GM18861 (cell line): ENCODE measurements around the gene LSS.
"Not testable (repeated sequence)": the region's sequence is repeated elsewhere in the genome, so short reads cannot be mapped to it uniquely, and the experiment has no call there.

ENCODE experiments used
- ATAC-seq: cut with Tn5 transposase; IDR thresholded peaks from one replicate; pipeline ENCODE4 v1.9.1; 2021; ENCODE audit not compliant: unreplicated experiment

Gene LSS

DNA sequence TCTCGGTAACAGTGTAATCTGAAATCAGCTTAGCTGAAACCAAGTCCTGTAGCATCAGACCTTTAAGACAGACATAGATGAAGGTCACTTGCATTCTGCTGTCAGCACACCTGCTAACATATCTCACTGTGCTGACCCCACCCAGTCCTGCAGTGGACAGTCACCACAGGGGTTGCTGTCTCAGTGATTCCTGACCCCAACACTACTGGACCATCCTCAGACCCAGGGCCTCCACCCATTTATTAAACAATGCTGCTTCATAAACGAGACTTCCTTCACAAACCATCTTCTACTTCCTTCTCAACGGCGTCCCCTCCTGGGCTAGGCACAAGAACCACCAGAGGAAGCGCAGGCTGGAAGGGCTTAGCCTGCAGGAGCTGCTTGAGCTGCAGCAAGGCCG, 17.8 kb upstream of the LSS start:
- no peak for ATAC-seq

- no peak for ATAC-seq
Observed at GRCh38 chr21:46245213-46245915, 16.8 kb upstream of the LSS start.

GRCh38 chr21:46244602-46245001, 16.0 kb upstream of the LSS start:
- no peak for ATAC-seq

GRCh38 chr21:46243960-46244361, 15.4 kb upstream of the LSS start:
- ATAC-seq = no peak

DNA sequence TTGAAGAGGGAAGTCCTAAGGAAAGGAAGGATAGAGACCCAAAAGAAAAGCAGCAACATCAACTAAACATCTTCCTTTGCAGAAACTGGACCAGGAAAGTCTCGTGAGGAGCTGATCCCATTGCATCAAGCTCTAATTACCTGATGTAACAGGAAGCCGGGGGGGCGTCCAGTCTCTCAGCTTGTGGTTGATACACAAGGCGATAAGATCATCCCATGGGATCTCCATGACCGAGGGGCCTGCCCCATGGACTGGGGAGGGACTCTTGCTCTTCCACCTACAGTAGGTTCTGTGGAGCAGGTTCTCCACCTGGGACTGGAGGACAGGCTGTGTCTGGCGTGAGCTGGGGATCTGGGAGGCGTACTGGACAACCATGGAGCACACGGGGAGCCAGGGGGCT, 14.8 kb upstream of the LSS start:
- no peak for ATAC-seq

DNA sequence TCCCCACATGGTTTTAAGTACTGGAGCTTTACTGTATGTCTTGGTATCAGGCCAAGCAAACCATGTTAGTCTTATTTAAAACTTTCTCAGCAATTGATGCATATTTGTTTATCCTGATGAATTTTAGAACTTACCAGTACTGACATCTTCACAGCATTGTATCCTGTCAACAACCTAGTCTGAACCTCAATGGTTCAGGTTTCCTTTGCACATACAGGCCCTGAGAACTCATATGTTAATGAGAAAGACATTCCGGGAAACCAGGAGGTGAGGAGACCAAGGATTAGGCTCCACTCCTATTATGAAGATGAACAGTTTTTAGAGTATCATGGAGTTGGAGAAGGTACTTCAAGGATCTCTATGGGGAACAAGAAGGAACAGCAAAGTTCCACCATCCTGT, 13.0 kb upstream of the LSS start:
- ATAC-seq = not testable (repeated sequence)

DNA sequence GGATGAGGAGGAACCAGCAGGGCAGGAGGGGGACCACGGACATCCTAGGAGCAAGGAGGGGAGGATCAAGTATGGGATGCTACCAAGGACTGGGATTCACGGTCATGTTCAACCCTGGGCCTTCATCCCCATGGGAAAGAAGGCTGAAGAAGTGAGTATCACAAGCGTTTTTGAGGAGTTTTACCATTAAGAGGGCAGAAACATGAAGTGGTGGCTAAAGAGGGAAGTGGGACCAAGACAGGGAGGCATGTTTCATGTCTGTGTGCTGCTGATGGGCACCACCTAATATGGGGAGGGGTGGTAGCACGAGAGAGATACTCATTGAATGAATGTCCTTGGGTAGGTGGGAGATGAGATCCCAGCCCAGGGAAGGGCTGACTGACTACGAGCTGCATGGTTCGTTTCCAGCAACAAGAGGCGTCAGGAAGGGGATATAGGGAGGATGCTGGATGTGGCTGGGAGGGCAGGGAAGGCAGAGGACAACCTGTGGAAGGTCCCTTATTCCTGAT, 11.3 kb upstream of the LSS start:
- no peak for ATAC-seq

DNA sequence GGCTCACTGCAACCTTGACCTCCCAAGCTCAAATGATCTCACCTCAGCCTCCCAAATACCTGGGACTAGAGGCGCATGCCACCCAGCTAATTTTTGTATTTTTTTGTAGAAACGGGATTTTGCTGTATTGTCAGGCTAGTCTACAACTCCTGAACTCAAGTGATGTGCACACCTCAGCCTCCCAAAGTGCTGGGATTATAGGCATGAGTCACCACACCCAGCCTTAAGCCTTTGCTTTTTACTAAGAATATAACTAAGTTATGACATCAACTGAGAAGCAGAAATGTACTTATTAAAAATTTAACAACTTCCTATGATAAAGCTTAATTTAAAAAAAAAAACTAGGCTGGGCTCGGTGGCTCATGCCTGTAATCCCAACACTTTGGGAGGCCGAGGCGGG, 8.9 kb upstream of the LSS start:
- ATAC-seq = no peak

GRCh38 chr21:46234436-46234950, 5.9 kb upstream of the LSS start:
- ATAC-seq = no peak

DNA sequence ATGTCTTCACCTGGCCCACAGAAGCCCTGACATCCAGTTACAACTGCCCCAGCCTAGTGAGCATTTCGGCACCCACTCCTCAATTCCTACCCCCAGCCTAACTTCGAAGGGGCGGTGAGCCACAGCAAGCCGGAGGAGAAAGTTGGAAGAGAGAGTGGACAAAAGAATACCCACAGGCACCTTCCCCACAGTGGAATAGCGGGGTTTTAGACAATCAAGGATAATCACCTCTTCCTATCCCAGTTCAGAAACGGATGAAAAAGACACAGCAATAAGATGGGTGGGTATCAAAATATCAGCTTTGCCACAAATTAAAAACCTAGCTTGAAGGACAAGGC, 1.3 kb upstream of the LSS start:
- ATAC-seq = no peak

DNA sequence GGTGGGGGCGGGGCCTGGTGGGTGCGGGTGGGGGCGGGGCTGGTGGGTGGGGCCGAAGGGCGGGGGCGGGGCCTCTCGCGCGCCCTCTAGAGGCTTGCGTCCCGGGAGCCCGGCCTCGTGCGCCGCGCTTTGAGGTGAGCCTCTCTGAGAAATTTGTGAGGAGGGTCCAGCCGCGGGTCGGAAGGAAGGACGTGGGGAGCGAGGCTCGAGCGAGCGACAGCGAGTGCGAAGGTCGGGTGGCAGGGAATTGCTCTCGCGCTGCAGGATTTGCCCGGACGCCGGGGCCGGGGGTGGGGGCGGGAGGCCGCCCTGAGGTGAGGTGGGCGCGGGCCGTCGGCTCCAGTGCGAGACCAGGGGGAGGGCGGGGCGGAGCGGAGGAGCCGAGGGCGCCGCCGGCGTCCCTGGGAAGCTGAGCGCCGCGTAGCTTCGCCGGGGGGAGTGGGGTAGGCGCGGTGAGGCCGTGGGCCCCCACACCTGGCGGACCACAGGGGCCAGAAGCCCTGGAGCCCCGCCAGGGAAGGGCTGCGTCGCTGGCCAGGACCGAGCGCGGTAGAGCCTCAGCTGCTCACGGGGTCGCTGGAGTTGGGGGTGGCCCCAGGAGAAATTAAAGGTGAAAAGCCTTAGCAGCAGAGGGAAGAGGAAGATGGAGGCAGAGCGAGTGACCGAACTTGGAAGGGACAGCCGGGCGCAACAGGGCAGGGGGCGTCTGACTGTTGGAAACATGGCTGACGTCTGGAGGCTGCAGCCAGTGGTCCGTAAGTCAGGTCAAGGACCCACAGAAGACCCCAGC, 754 bp upstream of the LSS start:
- no peak for ATAC-seq

- ATAC-seq = no peak
Observed at GRCh38 chr21:46227811-46228344, 696 bp downstream of the LSS start.

DNA sequence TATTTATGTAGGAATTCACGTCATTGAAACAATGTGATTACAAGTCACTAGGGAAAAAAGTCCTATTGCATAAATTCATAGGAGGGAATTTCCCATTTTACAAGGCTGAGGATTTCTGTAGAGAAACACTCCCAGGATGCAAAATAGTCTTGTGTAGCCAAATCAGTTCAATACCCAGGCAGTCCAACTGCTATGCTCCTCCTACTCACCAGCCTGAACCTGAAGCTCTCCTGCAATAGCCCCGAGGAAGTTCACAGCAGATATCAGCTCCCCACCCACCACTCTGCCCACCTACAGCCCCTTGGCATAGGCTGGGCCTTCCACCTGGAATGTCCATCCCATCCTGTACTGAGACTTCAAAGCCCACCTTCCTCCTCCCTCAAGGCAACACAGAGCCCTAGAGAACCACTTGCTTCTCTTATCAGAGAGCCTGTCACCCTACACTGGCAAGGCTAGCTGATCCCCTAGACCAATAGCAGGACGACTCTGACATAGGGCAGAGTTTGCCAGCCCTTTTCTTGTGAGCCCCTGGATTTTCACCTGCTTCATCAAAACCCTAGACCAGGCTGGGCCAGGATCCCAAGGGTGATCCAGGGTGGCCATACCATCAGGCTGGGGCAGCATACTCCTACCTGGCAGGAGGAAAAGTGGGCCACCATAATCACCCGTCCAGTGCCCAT, 1.5 kb downstream of the LSS start:
- ATAC-seq = no peak

DNA sequence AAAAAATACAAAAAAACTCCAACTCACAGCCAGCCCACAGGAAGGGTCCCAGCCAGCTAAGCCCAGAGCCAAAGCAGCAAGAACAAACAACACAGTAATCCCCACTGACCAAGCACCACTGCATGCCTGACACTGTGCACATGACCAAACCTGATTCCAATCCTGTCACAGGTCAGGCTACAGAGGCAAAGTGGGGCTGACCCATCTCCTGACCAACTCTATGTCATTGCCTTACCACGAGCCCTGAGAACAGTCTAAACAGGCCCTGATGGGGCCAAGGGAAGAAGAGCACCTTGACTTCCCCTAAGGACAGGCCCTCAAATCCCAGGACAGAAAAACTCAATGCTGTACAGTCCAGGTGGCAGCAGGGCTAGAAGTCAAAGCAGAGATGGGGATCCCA, 2.4 kb downstream of the LSS start:
- no peak for ATAC-seq

DNA sequence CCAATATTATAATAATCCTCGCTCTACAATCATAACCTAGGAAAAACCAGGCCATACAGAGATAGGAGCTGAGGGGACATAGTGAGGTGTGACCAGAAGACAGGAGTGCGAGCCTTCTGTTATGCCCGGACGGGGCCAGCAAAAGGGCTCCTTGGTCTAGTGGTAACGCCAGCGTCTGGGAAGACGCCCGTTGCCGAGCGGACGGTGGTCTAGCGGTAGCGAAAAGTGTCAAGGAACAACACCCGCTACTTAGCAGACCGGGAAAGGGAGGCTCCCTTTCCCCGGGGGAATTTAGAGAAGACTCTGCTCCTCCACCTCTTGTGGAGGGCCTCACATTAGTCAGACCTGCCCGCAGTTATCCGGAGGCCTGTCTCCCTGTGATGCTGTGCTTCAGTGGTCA, 4.9 kb downstream of the LSS start:
- ATAC-seq = not testable (repeated sequence)

GRCh38 chr21:46223217-46223616, 5.4 kb downstream of the LSS start:
- ATAC-seq = no peak

DNA sequence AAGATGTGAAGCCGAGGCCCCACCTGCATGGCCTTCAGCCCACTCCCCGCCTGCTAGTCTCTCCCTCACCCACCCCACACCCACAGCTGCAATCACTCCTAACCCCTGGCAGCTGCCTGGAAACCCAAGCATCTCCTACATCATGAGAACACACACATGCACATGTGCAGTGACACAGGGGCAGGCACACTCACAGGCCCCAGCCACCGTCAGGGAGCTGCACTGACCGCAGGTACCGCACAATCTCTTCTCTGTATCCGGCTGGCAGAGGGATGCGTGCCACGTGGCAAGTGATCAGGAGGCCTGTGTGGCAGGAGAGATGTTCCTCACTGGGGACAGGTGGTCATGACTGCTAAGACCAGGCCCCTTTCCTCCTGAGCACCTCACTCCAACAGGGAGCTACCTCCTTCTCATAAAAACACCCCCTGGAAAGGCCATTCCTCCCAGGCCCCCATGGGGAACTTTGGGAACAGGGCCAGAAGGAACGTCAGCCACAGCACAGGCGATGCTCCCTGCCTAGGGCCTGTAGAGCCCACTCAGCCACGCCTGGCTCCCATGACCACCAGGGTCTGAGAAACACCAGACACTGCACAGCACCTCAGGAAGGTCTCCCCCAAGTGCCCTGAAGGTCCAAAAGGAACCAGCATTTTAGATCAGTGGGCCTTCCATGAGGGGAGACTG, 6.0 kb downstream of the LSS start:
- ATAC-seq = no peak

- no peak for ATAC-seq
Observed at GRCh38 chr21:46221664-46222435, 6.7 kb downstream of the LSS start.

GRCh38 chr21:46220847-46221246, 7.7 kb downstream of the LSS start:
- ATAC-seq = no peak

DNA sequence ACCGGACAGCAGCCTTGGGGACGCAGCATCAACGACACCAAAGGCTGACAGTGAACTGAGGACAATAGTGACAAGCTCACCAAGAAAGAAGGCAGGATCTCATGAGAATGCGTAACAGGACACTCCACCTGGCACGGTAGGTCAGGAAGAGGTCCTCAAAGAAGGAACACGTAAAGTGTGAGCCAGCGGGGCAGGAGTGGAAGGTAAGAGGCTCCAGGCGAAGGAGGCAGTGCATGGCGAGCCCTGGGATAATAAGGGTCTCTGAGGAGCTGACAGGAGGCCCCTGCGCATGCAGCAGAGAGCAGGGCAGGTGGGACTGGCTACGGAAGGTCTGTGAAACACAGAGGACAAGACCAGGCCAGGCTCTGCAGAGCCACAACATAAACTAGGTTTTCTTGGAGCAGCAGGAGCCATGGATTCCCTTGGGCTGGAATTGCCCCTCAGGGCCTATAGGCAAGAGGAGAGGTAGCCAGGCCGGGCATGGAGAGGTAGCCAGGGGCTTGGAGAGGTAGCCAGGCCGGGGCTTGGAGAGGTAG, 8.2 kb downstream of the LSS start:
- ATAC-seq = no peak
